ENCODE data around the gene SLC9A4.

The SLC9A4 gene, protein sequence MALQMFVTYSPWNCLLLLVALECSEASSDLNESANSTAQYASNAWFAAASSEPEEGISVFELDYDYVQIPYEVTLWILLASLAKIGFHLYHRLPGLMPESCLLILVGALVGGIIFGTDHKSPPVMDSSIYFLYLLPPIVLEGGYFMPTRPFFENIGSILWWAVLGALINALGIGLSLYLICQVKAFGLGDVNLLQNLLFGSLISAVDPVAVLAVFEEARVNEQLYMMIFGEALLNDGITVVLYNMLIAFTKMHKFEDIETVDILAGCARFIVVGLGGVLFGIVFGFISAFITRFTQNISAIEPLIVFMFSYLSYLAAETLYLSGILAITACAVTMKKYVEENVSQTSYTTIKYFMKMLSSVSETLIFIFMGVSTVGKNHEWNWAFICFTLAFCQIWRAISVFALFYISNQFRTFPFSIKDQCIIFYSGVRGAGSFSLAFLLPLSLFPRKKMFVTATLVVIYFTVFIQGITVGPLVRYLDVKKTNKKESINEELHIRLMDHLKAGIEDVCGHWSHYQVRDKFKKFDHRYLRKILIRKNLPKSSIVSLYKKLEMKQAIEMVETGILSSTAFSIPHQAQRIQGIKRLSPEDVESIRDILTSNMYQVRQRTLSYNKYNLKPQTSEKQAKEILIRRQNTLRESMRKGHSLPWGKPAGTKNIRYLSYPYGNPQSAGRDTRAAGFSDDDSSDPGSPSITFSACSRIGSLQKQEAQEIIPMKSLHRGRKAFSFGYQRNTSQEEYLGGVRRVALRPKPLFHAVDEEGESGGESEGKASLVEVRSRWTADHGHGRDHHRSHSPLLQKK

DNA sequence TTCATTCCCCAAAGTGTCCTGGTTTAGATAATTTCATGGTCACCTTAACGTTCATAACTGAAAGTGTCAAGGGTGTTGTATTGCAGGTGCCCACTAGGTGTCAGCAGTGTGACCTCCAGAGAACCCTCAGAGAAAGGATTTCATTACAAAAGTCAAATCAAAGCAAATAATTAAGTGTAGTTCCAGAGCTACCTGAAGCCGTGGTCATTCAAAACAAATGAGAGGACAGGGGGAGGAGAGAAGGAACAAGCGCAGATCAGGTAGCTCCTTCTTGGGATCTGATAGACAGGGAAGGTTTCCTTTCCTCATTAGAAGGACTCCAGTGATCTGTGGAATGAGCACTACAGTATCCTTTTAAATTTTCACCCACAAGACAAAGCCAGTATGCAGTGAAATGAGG, at the start of gene SLC9A4:
Gene SLC9A4, plus strand, starts transcription at position 207 of the 400 bp plus-strand sequence. CDS start 534 bp downstream, outside the sequence.
- DNase-seq (ENCODE audit: low spot score) = peak; percentile 8

DNA sequence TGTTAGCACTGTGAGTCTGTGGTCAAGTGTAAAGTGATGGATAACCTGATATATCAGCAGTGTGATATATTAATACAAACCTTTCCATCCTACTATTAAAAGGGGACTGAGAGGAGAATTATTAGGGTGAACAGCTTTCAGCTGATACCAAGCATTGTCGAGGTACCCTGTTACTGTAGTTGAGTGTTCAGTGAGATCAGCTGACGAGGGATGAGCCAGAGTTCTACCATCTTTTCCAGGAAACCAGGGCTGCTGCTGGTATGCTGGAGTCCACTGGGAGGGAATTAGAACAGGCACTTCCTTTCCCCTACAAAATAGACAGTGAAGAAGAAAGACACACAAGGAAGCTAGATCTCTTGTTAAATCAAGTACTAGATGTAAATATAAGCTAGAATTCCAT, 49.7 kb upstream of the SLC9A4 start:
- no peak for DNase-seq (ENCODE audit: low spot score)

DNA sequence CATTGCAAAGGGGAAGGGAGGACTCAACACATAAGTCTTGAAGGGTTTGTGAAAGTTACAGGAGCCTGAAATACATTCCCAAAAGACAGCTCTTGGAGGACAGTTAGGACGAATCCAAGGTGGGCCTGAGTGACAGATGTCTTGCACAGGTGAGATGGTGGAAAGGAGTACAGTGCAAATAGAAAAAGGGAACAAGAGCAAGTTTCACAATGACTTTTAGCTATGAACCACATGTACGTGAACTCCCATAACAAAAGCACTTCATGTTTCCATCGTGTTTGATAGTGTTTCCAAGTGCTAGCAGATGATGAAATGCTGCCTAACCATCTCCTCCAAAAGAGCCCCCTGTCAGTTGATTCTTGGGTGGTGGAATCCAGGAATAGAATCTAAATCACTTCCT, 48.3 kb upstream of the SLC9A4 start:
- DNase-seq (ENCODE audit: low spot score) = no peak

DNA sequence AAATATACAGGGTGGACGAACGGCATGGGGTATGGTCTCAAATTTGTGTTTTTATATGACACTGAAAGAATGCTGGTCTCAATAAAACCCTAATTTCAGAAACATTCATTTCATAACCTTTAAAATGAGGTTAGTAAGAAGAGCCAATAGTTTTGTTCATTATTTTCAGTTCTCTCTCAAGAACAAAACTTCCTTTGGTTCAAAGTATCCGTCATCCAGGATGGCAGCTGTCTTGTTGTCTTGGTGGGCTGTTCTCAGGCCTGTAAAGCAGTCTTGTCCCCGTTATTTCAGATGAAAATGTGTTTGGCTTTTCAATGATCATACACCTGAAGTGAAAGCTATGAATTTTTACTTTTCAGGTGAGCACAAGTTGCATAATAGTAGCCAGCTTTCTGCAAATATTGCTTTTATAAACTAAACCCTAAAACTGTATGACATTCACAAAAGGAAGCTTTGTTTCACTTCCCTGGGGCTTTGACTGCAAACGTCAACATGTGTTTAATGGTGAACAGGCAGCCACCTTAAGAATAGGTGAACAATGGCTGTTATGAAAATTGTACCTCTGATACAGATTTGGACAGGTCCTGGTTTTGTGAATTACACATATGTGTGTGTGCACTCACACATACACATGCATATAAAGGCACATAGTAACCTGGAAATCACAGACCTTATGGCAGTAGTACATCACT, 47.4 kb upstream of the SLC9A4 start:
- no peak for DNase-seq (ENCODE audit: low spot score)

DNA sequence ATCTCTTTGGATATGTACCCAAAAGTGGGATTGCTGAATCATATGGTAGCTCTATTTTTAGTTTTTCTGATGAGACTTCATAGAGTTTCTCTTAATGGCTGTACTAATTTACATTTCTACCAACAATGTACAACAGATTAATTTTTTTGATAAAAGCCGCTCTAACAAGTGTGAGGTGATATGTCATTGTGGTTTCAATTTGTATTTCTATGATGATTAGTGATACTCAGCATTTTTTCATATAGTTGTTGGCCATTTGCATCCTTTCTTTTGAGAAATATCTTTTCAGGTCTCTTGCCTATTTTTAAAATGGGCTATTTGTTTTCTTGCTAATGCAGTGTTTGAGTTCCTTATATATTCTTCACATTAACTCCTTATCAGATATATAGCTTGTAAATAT, 45.8 kb upstream of the SLC9A4 start:
- no peak for DNase-seq (ENCODE audit: low spot score)

DNA sequence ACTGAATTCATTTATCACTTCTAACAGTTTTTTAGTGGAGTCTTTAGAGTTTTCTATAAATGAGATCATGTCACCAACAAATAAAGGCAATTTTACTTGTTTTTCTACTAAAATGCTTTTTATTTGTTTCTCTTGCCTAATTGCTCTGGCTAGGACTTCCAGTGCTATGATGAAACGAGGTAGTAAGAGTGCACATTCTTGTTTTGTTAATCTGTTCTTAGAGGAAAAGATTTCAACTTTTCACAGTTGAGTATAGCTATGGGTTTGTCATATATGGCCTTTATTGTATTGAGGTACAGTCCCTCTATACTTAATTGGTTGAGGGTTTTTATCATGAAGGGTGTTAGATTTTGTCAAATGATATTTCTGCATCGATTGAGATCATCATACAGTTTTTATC, 44.5 kb upstream of the SLC9A4 start:
- DNase-seq (ENCODE audit: low spot score) = no peak

DNA sequence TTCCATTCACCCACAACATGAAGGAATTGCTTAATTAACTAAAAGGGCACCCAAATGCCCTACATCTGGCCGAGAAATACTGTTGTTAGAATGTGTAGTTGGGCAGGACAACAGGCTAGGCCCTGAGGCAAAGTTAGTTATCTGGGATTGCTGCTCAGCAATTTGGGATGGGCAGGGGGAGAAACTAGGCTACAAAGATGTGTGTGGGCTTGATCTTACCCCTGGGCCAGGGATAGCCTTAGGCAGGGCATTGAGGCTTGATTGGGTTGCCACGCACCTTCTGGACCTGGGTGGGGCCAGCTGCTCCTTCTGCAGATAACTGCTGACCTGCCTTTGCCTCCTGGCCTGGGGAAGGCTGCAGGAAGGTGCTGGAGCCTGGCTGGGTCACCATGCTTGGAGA, 40.6 kb upstream of the SLC9A4 start:
- DNase-seq (ENCODE audit: low spot score) = no peak

DNA sequence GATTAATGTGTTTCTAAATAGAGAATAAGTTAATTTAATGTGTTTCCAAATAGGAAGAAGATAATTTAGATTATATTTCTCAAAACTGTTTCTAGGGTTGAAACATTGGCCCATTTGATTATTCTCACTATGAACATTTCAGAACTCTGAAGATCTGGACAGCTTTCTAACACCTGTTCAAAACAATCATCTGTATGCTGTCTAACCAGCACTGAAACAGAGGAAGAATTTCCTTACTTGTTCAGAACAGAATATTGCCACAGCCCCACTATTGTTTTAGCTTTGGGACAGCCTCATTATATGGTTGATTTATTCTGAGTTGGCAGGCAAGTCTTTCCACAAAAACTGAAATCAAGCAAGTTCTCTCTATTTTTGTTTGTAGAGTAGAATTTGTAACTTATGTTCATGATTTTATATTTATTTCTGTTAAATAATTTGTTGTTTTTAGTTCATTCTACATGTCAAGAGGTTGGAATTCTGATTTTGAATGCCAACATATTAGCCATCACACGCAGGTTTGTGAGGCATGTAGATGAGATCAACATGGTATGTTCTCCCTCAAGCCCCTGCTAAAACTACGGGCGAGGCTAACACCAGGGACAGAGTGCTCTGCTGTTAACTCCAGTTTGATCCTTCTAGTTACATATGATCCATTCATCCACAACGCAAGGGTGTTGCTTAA, 38.9 kb upstream of the SLC9A4 start:
- no peak for DNase-seq (ENCODE audit: low spot score)

DNA sequence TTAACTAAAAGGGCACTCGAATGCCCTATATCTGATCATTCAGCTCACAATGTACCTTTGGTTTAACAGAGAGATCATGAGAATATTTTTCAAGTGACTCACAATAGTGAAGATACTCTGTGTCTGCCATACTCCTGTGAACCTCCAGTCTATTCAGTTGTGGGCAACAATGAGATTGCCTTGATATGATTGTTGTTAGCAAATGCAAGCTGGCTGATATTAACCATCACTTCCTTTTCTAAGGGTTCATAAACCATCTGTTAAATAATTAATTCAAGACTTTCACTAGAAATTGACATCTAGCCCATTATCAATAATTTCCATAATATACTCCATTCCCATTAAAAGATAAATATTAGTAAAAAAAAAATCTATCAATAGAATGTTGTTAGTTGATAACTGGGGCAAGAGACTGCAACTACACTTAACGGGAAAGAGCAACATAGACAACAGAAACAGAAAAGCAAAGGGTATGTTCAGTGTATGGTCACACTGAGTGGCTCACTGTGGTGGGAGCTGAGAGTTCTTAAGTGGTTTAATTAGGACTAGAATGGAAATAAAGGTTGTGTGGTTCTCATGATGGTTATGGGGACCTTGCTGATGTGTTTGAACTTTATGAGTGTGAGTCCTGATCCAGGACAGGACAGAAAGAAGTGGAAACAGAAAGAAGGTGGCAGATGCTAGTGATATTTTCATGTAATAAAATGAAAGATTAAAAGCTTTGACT, 38.2 kb upstream of the SLC9A4 start:
- DNase-seq (ENCODE audit: low spot score) = no peak

DNA sequence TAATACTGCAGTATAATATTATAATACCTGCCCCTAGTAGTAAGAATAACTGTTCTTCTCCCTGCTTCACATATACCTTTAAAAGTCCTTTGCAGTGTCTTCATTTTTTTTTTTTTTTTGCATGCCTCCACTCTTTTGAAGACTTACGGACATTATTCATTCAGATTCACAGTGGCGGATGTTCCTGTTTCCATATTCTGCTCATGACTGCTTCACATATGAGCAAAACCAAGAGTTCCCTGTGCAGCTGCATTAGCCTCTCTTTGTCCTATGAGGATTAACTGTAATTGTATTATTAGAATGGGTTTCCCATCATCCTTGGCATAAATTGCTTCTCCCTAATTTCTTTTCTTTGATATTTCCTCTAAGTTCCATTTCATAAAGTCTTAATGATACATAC, 37.3 kb upstream of the SLC9A4 start:
- DNase-seq (ENCODE audit: low spot score) = no peak

DNA sequence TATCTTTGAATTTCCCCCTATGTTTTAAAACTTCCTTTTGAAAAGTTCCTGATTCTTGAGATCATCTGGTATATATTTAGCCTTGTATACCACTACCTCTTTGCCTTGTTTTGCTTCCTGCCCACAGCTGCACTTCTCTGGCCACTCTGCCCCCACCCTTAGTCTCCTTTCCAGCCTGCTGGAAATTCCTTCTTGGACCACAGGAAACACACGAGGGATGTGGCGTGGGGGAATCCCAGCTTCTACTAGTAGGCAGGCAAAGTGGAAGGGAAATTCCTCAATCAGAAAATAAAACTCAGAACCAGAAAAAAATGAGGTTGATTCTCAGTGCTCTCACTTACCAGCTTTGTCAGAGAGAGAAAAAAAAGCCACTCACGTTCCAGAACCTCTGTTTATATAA, 36.7 kb upstream of the SLC9A4 start:
- DNase-seq (ENCODE audit: low spot score) = no peak

DNA sequence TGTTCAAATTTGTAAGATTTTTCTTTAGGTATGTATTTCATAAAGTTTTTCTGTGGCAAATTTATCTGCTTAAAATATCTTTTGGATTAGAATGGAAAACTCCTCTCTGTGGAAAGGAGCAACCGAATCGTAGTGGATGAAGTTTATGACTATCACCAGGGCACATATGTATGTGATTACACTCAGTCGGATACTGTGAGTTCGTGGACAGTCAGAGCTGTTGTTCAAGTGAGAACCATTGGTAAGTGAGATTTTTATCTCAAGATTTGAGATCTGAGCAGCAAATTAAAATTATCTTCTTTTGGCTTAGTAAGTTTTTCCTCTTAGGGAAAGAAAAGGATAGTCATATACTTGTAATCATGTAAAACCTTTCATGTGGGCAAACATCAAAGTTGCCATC, 35.9 kb upstream of the SLC9A4 start:
- no peak for DNase-seq (ENCODE audit: low spot score)

DNA sequence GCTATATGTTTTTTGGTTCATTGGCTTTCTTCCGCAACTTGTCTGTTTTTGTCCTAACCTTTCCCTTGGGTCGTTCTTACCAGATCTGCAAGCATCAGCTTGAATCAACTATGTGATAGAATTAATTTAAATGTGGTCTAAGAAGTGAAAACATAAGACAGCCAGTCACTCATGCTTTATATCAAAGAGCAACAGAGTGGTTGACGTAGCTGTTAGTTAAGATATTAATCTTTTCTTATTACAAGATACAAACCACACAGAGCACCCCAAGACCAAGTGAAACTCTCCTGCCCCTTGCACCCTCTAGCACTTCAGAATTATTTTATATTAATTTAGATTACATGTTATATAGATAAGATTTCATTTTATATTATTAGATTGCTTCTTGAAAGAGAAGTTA, 34.9 kb upstream of the SLC9A4 start:
- DNase-seq (ENCODE audit: low spot score) = no peak

DNA sequence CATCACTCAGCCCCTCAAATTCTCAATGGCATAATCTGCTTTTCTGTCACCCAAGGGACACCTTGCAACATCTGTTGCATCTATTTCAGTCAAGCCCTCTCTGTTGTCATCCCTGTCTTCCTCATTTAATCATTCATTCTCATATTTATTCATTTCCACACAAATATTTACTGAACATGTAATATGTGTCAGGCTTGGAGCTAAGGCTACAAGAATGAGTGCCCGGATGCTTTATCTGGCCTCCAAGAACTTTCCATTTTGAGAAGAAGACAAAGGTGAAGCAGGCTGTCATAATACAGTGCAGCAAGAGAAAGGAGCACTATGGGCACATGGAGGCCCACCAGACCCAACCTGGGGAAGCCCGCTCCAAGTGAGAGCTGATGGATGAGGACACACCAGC, 34.4 kb upstream of the SLC9A4 start:
- DNase-seq (ENCODE audit: low spot score) = no peak

DNA sequence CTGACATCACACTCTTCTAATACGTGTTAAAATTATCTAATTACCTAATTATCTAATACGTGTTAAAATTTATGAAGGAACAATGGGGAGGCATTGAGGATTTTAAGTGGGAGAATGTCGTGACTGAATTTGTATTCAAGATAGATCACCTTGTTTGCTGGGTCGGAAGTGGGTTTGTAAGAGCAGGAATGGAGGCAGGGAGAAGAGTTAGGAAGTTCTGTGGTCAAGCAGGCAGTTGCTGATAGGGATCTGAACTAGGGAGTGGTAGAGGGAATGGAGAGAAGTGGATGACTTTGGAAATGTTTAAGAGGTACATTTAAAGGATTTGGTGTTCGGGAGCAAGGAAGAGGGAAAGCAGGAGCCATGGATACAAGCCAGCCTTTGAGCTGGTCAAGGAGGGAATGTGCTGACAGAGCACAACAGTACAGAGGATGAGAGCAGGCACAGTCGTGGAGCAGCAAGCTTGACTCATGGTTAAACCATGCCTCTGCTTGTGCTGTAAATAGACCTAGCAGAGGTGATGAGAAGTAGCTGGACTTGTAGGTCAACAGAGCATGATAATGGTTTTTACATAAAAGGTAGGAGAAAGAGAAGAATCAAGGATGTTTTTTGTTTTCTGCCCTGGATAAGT, 33.8 kb upstream of the SLC9A4 start:
- no peak for DNase-seq (ENCODE audit: low spot score)

DNA sequence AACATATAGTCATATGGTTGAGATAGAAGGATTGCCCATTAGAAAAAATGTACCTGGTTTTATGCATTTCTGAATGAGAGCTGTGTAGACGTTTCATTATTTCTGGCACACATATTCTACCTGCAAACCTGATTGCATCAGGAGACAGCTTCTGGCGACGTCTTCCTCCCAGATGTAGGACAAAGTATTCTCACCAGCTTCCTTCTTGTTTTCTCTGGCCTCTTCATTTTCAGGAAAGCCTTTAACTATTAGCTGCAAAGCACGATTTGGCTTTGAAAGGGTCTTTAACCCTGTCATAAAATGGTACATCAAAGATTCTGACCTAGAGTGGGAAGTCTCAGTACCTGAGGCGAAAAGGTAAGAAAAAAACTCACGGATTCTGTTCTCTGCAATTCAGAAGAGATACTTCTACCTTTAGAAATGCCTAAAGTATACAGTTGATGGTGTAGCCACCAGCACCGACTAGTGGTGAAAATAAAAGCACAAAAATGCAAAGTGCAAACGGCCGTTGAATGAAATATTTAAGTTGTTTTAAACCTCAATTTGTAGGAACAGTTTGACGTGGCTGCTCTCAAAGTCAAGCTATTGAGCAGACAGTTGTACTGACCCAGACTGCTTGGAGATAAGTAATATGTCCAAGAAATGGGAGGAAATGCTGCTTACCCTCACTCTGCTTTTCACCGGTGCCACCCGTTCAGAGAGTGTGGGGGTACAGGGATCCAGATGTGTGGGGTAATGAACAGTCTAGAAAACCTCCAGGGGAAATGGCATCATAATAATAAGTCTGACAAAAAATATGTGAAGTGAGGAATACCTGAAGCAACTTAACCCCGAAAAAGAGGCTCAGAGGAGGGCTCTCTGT, 29.8 kb upstream of the SLC9A4 start:
- DNase-seq (ENCODE audit: low spot score) = no peak

DNA sequence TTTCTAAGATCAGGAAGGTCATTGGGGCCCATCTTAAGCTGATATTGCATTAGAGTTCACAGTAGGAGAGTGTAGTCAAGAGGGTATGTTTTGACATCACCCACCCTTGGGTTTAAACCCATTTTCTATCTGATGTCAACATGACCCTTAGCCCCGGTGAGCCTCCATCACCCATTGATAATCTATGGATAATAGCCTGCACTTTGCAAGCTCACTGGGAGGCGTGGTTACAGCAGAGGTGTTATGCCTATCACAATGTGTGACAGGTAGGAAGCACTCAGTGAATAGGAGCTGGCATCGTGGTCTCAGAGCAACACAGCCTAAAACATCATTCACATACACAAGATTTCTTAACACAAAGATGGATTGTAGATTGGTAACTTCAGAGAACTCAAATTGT, 28.8 kb upstream of the SLC9A4 start:
- no peak for DNase-seq (ENCODE audit: low spot score)

DNA sequence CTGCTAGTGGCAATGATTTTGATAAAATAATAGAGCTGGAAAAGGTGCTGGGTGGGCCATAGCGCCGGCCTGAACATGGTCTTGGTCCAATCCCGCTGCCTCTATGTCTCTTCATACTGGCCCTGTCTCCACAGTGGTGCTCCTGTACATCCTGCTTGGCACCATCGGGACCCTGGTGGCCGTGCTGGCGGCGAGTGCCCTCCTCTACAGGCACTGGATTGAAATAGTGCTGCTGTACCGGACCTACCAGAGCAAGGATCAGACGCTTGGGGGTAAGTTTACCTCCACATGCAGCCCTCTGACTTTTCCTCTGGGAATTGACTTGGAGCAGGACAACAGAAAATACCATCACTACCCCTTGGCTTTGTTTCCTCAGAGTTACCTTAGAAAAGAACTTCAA, 26.1 kb upstream of the SLC9A4 start:
- no peak for DNase-seq (ENCODE audit: low spot score)

DNA sequence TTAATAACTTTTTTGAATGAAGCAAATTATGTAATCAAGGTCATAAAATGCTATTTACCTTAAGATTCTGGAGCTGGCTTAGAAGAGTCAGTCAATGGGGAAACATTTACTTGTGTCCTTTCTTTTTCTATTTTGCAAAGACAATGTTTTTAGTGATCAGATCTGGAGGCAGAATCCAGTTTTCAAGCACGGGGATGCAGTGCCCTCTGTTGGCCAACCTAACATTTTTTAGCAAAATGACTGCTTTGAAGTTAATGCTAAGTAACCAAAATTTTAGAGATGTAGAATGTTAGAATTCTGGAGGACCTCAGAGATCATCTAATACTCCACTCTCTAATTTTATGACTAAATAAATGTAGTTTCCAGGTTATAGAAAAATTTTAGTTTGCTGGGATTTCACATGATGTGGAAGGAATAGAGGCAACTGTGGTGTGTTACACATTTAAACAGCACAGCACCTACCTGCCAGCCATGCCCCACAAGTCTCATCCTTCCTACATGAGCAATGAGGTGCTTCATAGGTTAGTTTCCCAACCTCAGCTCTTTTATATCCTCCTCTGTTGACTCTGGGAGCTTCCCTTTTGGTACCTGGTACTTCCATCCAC, 23.6 kb upstream of the SLC9A4 start:
- DNase-seq (ENCODE audit: low spot score) = peak; percentile 37

DNA sequence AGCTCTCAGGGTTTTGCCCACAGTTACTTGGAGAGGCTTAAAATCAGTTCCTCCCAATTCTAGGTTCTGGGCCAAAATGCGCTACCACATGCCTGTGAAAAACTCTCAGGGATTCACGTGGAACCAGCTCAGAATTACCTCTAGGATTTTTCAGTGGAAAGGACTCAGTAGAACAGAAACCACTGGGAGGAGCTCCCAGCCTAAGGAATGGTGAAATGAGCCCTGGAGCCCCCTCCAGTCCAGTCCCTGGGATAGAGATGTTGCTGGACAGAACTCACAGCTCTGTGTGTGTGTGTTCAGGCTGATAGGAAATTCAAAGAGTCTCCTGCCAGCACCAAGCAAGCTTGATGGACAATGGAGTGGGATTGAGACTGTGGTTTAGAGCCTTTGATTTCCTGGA, 21.1 kb upstream of the SLC9A4 start:
- no peak for DNase-seq (ENCODE audit: low spot score)
